ENCODE measurements around the gene C1QTNF6.

Gene C1QTNF6

DNA sequence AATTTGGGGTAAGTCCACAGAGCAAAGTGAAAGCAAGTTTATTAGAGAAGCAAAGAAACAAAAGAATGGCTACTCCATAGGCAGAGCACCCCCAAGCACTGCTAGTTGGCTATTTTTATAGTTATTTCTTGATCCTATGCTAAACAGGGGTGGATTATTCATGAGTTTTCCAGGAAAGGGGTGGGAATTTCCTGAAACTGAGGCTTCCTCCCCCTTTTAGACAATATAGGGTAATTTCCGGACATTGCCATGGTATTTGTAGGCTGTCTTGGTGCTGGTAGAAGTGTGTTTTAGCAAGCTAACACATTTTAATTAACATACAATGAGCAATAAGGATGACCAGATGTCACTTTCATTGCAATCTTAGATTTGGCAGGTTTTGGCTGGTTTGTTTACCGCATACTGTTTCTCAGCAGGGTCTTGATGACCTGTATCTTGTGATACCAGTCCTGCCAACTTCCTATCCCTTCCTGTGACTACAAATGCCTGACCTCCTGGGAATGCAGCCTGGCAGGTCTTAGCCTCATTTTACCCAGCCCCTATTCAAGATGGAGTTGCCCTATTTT, 937 bp upstream of the C1QTNF6 start:
- no peak for DNase-seq

DNA sequence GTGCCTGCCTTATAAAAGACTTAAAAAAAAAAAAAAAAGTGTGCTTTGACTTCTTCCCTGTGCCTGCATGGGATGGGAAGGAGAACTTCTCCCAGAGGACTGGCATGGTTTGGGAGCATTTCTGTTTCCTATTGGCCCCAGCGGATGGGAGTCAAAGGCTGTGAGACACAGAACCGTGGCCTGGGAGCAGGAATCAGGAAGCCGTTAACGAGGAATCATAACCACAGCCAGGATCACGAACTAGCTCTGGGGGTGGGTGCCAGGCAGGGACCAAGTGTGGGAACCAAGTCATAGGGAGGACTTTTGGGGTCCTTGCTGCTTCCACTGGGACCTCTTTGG, 526 bp downstream of the C1QTNF6 start:
- DNase-seq = no peak

DNA sequence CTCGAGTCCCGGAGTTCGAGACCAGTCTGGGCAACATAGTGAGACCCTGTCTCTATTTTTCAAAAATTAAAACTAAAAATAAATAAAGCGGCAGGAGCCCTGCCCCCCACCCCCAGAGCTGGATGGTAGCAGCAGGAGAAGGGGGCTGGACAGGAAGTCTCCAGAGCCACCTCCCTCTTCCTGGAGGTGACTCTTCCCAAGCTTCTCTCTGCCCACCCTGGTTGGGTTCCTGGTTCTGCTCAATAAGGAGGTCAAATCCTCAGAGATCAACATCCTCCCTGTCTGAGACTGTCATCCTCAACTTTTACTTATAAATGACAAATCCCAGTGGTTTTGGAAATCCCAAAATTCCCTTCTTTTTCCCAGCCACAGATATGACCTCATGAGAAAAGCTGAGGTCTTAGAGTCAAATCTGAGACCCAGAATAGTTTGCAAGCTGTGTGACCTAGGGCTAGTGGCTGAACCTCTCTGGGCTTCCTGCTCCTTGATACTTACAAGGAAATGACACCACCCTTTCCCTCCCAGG, 987 bp downstream of the C1QTNF6 start:
- no peak for DNase-seq

DNA sequence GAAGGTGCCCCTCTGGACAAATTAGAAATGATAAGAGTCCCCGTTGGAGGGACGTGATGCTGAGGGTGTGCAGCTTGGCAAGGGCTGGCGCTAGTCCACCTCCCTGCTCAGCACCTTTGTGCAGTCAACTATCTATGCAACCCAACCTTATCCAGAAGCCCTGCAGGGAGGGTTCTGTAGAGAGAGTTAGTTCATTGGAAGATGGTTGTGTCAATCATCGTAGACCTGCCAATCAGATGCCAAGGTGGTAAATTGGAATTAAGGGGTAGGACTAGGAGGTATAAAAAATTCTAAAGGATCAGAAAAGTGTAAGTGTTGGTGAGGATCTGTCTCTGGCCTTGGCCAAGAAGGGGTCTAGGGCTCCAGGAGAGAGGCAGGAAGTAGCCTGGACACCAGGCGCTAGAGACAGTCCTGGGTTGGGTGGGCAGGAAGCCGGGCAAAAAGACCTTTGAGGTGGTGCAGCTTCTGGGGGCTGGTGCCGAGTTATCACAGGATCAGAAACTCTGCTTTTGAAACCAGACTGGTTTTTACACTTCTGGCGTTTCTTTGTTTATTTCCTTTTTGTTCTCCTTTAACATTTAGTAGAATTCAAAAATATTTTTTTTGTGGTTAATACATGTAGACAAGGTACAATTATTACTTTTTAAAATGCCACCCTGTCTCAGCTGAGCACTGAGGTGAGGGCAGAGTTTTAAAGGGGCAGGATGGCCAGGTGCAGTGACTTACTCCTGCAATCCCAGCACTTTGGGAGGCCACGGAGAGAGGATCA, 1.6 kb downstream of the C1QTNF6 start:
- peak; percentile 90 for DNase-seq

DNA sequence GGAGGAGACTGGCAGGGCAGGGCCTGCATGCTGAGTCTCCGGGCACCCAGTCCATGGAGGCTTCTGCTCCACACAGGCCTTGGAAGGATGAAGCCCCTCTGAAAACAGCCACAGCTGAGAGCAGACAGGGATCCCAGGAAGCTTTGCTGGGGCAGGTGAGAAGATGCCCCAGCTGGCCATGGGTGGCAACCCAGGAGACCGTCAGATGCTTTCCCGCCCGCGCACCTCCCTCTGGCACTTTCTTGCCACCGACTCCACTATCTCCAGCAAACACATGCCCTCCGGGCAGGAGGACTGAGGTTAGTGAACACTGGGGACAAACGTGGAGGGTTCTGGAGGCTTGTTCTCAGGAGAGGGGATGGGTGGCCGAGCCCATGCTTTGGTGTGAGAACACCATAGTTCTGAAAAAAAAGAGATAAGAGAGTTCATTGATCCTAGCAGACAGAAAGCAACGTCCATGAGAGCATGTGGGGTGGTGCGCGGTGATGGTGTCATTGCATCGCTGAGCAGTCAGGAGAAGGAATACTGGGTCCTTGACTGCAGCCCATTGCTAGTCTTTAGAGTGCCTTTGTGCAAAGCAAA, 2.3 kb downstream of the C1QTNF6 start:
- no peak for DNase-seq

GRCh38 chr22:37184816-37185541, 3.1 kb downstream of the C1QTNF6 start:
- DNase-seq = no peak

DNA sequence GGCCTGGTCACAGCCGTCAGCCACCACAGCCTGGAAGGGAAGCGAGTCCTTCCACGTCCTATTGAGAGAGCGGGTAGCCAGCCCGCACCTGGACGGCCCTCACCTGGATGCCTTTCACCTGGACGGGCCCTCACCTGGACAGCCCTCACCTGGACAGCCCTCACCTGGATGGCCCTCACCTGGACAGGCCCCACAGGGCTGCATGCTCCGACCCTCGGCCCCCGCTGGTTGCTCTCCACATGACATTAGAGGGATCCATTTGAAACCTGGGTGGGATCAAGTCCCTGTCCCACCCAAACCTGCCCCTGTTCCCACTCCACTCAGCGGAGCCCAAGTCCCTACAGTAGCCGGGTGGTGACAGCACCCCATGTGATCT, 3.7 kb downstream of the C1QTNF6 start:
- DNase-seq = no peak

GRCh38 chr22:37183432-37184379, 4.3 kb downstream of the C1QTNF6 start:
- no peak for DNase-seq

DNA sequence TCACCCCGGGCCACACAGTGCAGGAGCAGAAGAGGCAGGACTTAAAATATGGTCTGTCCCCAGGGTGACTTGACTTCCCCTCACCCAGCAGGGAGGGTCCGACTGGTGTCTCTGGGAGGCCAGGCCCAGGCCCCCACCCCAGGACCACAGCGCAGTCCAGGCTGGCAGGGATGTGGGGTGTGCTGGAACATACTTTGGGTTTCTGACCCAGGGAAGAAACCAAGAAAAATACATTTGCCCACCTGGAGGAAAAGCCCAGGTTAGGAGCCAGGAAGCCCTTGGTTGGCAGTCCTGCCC, 5.2 kb downstream of the C1QTNF6 start:
- no peak for DNase-seq

DNA sequence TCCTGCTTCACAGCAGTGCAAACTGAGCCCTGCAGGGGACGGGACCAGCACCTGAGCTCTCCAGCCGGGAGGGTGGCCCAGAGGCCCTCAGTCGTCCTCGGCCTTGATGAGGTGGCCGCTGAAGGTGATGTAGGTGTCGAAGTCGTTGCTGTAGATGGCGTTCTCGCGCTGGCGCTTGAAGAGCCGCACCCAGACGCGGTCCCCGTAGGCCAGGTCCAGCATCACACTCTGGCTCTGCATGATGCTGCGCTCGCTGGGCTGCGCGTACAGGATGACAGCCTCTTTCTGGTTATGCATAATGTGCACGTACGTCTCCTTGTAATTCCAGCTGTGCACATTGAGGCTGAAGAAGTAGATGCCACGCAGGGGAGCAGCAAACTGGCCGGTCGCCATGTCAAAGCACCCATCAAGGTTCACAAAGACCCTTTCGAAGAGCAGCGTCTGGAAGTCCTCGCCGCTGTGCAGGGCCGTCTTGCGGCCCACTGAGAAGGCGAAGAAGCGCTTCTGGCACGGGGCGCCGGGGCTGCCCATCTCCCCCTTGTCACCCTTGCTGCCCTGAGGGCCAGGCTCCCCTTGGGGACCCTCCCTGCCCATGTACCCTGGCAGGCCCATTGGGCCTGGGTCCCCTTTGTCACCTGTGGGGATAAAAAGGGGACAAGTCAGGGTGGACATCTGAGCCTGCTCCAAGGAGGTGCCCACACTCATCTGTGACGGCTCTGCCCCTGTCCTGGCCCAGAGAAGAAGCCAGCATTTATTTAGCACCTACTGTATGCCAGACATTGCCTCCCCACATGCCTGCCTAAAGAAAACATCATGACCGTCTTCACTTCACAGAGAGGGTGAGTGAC, 5.7 kb downstream of the C1QTNF6 start:
- DNase-seq = no peak

GRCh38 chr22:37181681-37182080, 6.4 kb downstream of the C1QTNF6 start:
- no peak for DNase-seq

DNA sequence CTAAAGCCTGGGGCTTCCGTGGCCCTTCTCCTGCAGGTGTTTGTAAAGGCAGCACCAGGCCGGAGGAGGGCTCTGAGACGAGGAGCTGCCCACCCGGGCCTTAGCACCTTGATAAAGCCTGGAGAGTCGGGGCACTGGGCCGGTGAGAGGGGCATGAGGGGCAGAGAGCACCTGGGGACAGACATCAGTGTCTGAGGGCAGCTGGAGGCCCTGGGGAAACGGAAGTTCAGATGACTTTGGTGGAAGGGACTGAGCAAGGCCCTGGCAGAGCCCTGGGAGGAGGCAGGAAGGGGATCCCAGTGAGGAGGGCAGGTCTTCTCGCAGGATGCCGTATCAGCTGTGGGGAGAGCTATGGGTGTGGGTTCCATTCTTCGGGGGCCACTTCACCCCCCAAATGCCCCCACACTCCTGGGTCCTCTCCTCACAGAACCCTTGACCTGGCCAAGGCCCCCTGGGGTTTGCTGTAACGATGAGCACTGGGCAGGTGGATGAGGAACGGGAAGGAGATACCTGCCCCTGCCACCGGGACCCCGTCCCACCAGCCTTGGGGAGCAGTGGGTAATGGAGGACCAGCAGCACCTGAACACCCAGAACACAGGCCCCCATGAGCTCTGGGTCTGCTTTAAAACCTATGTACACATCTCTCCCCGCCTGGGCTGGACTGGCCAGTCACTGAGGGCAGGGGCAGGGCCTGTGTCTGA, 7.4 kb downstream of the C1QTNF6 start:
- no peak for DNase-seq

DNA sequence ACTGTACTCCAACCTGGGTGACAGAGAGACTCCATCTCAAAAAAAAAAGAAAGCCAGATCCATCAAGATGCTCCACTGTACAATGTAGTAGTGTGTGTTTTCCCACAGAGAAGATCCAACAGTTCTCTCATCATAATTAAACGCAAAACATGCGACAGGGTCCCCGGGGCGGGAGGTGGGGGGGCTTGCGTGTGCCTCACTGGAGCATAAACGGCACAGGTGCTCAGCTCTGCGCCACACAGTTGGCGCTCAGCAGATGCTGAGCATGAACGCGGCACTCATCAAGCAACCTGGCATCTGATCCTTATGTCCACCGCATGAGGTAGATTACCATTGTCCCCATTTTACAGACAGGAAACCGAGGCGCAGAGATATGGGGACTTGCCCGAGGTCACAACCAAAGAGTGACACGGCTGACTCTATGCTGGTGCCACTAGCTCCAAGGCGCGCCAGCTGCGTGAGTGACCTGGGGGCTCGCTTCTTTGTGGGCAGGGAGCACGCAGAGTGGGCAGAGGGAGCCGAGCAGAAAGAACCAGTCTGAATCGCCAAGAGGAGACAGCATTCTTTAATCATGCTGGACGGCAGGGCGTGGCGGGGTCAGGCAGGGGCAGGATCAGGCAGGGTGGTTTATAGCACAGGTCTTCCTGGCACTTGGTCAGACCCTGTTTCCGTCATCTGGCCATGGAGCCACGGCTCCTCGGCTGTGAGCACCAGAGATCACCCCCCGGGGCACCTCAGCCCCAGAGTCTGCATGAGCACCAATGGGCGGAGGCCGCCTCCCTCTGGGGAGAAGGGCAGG, 8.2 kb downstream of the C1QTNF6 start:
- DNase-seq = no peak

DNA sequence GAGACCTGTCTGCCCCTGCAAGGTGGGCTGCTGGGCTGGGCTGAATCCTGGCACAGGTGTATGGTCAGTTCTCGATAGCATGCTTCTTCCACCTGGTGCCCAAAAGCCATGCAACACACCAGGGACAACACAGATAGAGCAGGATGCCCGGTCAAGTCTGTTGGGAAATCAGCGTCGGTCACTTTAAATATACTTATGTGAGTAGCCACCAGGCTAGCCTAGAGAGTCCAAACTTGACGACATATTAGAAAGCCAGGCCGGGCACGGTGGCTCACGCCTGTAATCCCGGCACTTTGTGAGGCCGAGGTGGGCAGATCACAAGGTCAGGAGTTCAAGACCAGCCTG, 8.9 kb downstream of the C1QTNF6 start:
- DNase-seq = no peak

- DNase-seq = no peak
Measured at GRCh38 chr22:37178350-37179125, 9.5 kb downstream of the C1QTNF6 start.

GRCh38 chr22:37177755-37178154, 10.3 kb downstream of the C1QTNF6 start:
- DNase-seq = no peak

- DNase-seq = no peak
Measured at GRCh38 chr22:37177221-37177620, 10.8 kb downstream of the C1QTNF6 start.

DNA sequence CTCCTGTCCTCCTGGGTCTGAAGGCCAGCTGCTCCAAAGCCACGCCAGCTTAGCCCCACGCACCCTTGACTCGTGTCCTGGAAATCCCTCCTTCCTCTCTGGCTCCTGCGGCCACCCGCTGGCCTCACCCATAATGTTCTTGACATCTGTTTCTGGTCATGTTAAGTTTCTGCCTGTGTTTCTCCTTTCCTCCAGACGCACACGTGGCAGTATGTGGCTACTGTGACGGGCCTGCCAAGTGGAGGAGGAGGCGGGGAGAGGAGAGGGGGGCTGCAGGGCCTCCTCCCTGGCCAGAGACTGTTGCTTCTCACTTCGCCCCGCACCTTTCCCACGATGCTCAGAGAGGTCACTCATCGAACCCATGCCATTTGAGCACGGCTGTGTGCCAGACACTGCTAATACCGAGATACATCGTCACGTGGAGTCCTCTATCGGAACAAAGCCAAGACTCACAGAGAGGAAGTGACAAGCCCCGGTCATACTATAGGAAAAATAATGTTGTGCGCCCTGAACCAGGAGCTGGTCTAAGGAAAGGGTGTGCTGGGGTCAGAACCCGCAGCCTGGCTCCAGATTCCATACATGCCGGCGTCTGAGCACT, 11.5 kb downstream of the C1QTNF6 start:
- DNase-seq = no peak

Data from CD4-positive, alpha-beta T cell treated with Interleukin-17A for 1 hour (primary cell).